Activated T-cell treated with anti-CD3 and anti-CD28 coated beads, Interleukin-2, amount 50 U/mL, for 72 hours (primary cell): ENCODE data around the gene ADAT3. TPM values are rescaled to one million over a fixed set of nuclear protein-coding genes. Genes with fewer than 3 reads are reported as not detected.
A peak's percentile ranks its signal among the peaks of the same experiment; 100 is the strongest.

Experiments
- ATAC-seq, 2 donors: fragments of 150-1000 bp; cut with Tn5 transposase; replicated peaks in 1 of 2; 2 replicates each; pipeline ENCODE4 v1.10.0; 2021; ENCODE audit warnings: moderate library complexity in 2 of 2, mild to moderate bottlenecking in 1 of 2
- DNase-seq, 2 donors: peaks; one replicate each; pipeline ENCODE4 v3.0.0; 2021 to 2022; ENCODE audit warnings: mixed read lengths in 1 of 2
- H3K27ac Mint-ChIP-seq: one replicate; pipeline ENCODE4 v1.8.0; 2022; ENCODE audit warnings: mild to moderate bottlenecking, moderate library complexity, mixed read lengths
- H3K27me3 Mint-ChIP-seq: one replicate; pipeline ENCODE4 v1.8.0; 2022; ENCODE audit warnings: low read depth, mixed read lengths
- H3K36me3 Mint-ChIP-seq, 2 donors: one replicate each; pipeline ENCODE4 v1.8.0; 2022; ENCODE audit warnings: mixed read lengths in 2 of 2, mild to moderate bottlenecking in 1 of 2; ENCODE audit not compliant: insufficient read depth in 2 of 2
- H3K4me1 Mint-ChIP-seq: one replicate; pipeline ENCODE4 v1.8.0; 2022; ENCODE audit warnings: low read depth, mixed read lengths
- H3K4me3 Mint-ChIP-seq, 2 donors: one replicate each; pipeline ENCODE4 v1.8.0; 2022; ENCODE audit warnings: mild to moderate bottlenecking in 2 of 2, mixed read lengths in 2 of 2, moderate library complexity in 2 of 2
- H3K9me3 Mint-ChIP-seq, 2 donors: one replicate each; pipeline ENCODE4 v1.8.0; 2022; ENCODE audit warnings: mixed read lengths in 2 of 2
- total RNA-seq, 2 donors: library from RNA; stranded (reverse); gene quantifications; one replicate each; pipeline ENCODE4 v1.2.3, GENCODE V29; 2022

ADAT3 gene
- total RNA-seq, 2 donors from 2014 or later: 4.2 to 4.5 TPM

DNA sequence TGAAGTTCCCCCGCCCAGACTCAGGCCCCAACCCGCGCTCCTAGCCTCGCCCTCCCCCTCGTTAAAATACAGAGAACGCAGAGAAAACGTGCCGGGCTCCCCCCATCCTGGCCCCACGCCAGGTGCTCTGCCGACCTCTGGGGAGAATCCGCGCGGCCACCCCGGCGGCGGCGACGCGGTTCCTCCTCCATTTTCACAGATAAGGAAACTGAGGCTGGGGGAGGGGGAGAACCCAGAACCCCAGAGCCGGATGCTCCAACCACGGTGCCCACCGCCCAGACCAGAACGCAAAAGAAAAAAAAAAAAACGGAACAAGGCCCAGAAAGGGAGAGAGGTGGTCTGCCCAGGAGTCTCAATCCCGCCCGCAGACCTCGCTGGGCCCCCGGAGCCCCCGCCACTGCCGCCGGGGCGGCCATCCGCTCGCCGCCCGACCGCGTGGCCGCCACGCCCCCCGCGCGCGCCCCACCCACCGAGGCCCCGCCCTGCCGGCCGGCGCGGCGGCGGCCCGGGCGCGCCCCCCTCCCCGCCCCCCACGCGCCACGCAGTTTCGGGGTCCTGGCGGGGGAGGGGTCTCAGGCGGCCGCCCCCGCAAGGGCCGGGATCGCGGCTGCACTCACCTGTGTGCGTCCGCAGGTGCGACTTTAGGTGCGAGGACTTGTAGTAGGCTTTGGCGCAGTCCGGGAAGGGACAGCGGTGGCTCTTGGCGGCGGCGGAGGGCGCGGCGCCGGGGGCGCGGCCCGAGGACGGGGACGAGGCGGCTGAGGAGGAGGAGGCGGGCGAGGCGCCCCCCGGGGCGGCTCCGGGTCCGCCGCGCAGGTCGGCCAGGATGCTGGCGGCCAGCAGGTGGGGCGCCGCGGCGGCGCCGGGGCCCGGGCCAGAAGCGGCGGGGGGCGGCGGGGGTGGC lies 42.5 kb upstream of the ADAT3 start:
- no peaks in the 10 kb centered on the region for H3K9me3 Mint-ChIP-seq
- H3K36me3 Mint-ChIP-seq: peaks cover 0 to 1% of the 10 kb centered on the region in 2 donors
- DNase-seq (peak; percentile 67 to 74), ATAC-seq (peak; percentile 3 to 6)
- H3K27ac Mint-ChIP-seq: peak overlapping the region; percentile 85
- H3K27me3 Mint-ChIP-seq: no peaks in the 10 kb centered on the region
- peak overlapping the region; percentile 95 to 99 for H3K4me3 Mint-ChIP-seq
- H3K4me1 Mint-ChIP-seq: peaks cover 34% of the 10 kb centered on the region

- H3K36me3 Mint-ChIP-seq: peaks cover 0 to 1% of the 10 kb centered on the region in 2 donors
Measured at GRCh38 chr19:1863328-1863637, 41.9 kb upstream of the ADAT3 start, which contains the start of gene KLF16. Gene KLF16, minus strand, starts transcription at chr19:1863579. Its CDS starts 82 bp downstream, at chr19:1863497.

GRCh38 chr19:1863638-1864479 lies 41.3 kb upstream of the ADAT3 start:
- peaks cover 0 to 1% of the 10 kb centered on the region in 2 donors for H3K36me3 Mint-ChIP-seq
- ATAC-seq: peak; percentile 74
- no peaks in the 10 kb centered on the region for H3K27me3 Mint-ChIP-seq
- no peaks in the 10 kb centered on the region for H3K9me3 Mint-ChIP-seq
- DNase-seq: peak; percentile 95 to 96
- peak overlapping the region; percentile 79 to 84 for H3K4me3 Mint-ChIP-seq
- peaks cover 27% of the 10 kb centered on the region for H3K4me1 Mint-ChIP-seq
- no peak overlapping the region for H3K27ac Mint-ChIP-seq

More at GRCh38 chr19:1863328-1863637, 41.9 kb upstream of the ADAT3 start, which contains the start of gene KLF16:
- Mint-ChIP-seq H3K4me3 (peak within 1 kb of the TSS; percentile 95 to 99), H3K4me1 (peaks cover 33% of the 10 kb centered on the region), H3K27me3 (no peaks in the 10 kb centered on the region), H3K9me3 (no peaks in the 10 kb centered on the region), H3K27ac (peak within 1 kb of the TSS; percentile 85)
- ATAC-seq (peak; percentile 1 to 4), DNase-seq (no peak)

DNA sequence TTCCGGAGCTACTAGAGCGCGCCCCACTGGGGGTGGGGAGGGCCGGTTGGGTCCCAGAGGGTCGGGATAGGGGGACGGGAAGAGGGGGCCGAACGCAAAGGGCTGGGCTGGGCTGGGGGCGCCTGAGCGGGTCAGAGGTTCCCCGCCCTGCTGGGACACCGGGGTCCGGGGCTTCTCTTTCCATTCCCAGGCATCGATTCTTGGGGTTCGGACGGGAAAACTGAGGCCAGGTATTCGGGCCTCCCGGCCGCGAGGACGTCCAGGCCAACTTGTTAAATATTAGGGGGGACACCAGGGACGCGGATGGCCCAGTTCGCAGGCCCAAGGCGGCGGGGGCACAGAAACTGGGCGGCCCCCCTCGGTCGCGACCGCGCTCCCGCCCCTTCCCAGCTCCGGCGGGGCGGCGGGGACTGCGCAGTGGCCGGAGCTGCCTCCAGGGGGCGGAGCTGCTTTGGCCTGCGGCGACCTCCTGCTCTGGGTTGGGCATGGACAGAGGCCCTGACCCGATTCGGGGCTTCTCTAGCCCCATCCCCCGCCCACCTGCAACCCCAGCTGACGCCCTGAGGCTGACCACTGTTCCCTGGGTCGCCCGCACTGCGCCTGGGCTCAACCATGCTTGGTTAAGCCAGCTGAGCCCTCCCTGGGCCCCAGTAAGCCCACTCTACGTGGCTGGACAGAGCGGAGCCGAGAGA lies 40.6 kb upstream of the ADAT3 start:
- H3K4me1 Mint-ChIP-seq: peaks cover 22% of the 10 kb centered on the region
- peak; percentile 79 to 82 for DNase-seq

DNA sequence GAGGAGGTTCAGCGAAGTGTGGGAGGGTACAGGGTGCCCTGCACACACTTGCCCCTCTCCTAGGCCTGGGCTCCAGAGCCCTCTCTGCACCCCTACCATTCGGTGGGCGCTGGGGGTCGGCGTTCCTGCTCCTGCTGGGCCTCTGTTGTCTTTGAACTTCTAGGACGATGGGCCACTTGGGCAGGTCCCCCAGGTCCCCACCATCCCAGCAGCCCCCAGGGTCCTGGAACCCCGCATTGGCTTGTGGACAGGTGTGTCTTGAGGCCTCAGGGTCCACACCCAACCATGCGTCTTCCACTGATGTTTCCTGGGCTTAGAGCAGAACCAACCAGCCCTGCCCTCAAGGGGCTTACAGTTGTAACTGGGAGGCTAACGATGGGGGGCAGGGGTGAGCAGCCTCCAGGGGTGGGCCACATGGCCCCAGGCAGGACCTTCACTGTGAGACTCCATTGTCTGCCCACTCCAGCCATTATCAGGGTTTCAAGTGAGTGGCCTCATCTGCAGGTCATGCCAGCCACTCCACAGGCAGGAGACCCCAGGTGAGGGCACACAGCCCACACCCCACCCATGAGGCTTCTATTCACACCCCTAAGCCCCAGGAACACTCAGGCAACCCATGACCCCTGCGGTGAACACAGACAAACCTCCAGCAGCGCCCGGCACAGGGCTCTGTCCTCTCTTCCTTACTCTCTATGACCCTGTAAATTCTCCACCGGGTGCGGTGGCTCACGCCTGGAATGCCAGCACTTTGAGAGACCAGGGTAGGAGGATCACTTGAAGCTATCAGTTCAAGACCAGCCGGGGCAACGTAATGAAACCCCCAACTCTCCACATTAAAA lies 39.8 kb upstream of the ADAT3 start:
- H3K27ac Mint-ChIP-seq: peak overlapping the region; percentile 12
- DNase-seq (no peak), ATAC-seq (no peak)
- H3K4me1 Mint-ChIP-seq: peaks cover 21% of the 10 kb centered on the region
- H3K4me3 Mint-ChIP-seq: peak overlapping the region; percentile 79 to 84
- peaks cover 0 to 4% of the 10 kb centered on the region in 2 donors for H3K36me3 Mint-ChIP-seq
- no peaks in the 10 kb centered on the region for H3K9me3 Mint-ChIP-seq
- H3K27me3 Mint-ChIP-seq: no peaks in the 10 kb centered on the region

More for the DNA sequence above, 40.6 kb upstream of the ADAT3 start:
- peak; percentile 30 to 43 for ATAC-seq
- Mint-ChIP-seq H3K27ac (peak overlapping the region; percentile 33), H3K4me3 (peak overlapping the region; percentile 79 to 84), H3K9me3 (no peaks in the 10 kb centered on the region), H3K27me3 (no peaks in the 10 kb centered on the region), H3K36me3 (peaks cover 0 to 1% of the 10 kb centered on the region in 2 donors)

DNA sequence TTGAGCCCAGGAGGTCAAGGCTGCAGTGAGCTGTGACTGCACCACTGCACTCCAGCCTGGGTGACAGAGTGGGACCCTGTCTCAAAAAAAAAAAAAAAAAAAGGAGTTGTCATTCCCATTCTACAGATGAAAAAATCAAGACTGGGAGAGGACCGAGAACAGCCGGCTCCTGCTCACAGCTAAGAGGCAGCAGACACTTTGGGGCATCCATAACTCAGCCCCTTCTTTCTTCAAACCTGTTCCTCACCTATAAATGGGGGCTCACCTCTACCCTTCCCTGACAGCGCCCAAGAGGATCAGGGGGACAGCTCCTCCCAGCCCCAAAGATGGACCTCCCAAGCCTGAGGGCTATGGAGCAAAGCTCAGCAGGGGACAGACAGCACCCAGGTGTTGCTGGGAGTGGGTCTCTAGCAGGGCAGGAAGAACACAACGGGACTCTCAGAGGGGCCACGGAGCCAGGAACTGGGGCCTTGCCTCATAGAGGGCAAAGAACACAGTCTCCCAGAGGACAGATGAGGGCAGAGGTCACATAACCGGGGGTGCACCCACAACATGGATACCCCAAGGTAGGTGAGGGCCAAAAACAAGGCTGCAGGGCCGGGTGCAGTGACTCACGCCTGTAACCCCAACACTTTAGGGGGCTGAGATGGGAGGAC lies 38.4 kb upstream of the ADAT3 start:
- Mint-ChIP-seq H3K27me3 (no peaks in the 10 kb centered on the region), H3K4me3 (no peak overlapping the region), H3K36me3 (peaks cover 0 to 7% of the 10 kb centered on the region in 2 donors), H3K4me1 (peaks cover 15% of the 10 kb centered on the region), H3K27ac (no peak overlapping the region), H3K9me3 (no peaks in the 10 kb centered on the region)
- DNase-seq (no peak), ATAC-seq (no peak)

- no peaks in the 10 kb centered on the region for H3K27me3 Mint-ChIP-seq
- no peak overlapping the region for H3K27ac Mint-ChIP-seq
- no peaks in the 10 kb centered on the region for H3K9me3 Mint-ChIP-seq
- H3K4me3 Mint-ChIP-seq: no peak overlapping the region
- peaks cover 11% of the 10 kb centered on the region for H3K4me1 Mint-ChIP-seq
- H3K36me3 Mint-ChIP-seq: peaks cover 0 to 7% of the 10 kb centered on the region in 2 donors
- ATAC-seq (no peak), DNase-seq (no peak)
Measured at GRCh38 chr19:1867349-1867724, 37.9 kb upstream of the ADAT3 start.

- no peak overlapping the region for H3K27ac Mint-ChIP-seq
- no peak for DNase-seq
Measured at GRCh38 chr19:1868971-1869370, 36.2 kb upstream of the ADAT3 start.

DNA sequence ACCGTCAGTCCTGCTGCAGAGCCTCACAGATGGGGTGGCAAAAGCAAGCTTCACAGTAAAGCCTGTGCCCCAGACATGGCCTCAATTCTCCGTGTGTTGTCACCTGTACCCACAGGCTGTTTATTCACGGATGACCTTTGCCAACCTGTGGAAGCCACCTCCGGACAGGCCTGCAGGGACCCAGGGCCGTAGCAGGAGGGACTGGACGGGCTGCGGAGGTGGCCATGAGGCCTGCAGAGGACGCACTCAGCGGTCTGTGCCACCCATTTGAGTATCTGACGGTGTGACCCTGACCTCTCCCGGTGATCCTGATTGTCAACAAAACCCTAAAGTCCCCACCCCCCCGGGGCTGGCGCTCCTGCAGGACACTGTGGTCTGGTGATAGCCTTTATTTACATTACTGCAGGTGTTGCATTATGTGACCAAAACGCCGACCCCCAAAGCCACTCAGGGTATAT lies 34.0 kb upstream of the ADAT3 start:
- no peak for ATAC-seq
- Mint-ChIP-seq H3K9me3 (no peaks in the 10 kb centered on the region), H3K36me3 (peaks cover 6 to 9% of the 10 kb centered on the region in 2 donors), H3K4me3 (no peak overlapping the region), H3K27ac (no peak overlapping the region), H3K4me1 (peaks cover 28% of the 10 kb centered on the region), H3K27me3 (no peaks in the 10 kb centered on the region)
- DNase-seq: no peak

More at GRCh38 chr19:1868971-1869370, 36.2 kb upstream of the ADAT3 start:
- H3K4me3 Mint-ChIP-seq: no peak overlapping the region
- H3K9me3 Mint-ChIP-seq: no peaks in the 10 kb centered on the region
- no peaks in the 10 kb centered on the region for H3K27me3 Mint-ChIP-seq
- ATAC-seq: no peak
- H3K36me3 Mint-ChIP-seq: peaks cover 0 to 7% of the 10 kb centered on the region in 2 donors
- H3K4me1 Mint-ChIP-seq: peaks cover 17% of the 10 kb centered on the region

DNA sequence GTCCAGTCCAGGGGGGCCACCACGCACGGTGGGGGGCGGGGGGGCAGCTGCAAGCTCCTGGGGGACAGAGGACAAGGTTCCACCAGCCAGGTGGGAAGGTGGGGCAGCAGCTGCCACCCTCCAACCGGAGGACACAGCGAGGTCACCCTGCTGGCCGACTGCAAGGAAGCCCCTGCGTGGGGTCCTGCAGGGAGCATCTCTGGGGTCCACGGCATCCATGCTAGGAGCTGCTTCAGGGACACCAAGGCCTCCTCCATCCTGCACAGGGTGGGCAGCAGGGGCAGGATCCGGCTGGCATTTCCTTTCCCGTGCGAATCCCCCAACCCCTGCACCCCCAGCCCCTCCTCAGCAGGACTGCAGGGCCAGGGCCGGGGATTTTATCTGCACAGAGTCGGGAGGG lies 33.6 kb upstream of the ADAT3 start:
- ATAC-seq: no peak
- no peak overlapping the region for H3K27ac Mint-ChIP-seq
- no peak for DNase-seq
- H3K27me3 Mint-ChIP-seq: no peaks in the 10 kb centered on the region
- H3K36me3 Mint-ChIP-seq: peaks cover 6 to 9% of the 10 kb centered on the region in 2 donors
- H3K4me3 Mint-ChIP-seq: no peak overlapping the region
- no peaks in the 10 kb centered on the region for H3K9me3 Mint-ChIP-seq
- peaks cover 32% of the 10 kb centered on the region for H3K4me1 Mint-ChIP-seq

DNA sequence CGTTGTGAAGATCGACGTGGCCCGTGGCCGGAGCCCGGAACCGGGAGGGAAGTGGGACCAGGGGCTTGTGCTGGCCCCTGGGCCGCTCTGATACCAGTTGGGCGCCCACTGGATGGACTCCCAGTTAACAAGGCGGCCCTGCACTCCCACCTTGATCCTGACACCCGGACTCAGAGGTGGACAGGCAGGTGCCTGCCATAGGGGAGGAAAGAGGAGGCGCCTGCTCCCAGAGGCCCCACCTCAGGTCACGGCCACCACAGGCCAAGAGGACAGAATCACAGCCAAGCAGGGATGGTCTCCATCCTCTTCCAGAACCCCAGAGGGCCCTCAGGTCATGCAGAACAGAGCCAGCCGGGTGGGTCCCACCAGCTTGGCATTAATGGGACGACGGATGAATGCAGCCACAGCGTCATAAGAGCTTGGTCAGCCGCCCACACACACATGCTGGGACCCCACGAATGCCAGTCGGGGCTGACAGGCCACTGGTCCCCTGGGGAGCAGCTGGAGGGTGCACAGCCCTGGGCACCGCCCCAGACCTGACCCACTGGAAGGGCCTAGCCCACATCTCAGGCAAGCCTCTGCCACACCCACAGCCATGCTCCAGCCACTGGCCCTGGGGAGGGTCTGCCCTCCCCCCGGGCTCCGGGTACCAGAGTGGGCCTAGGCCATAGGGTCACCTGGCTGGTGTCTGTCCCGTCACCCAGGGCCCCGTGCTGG lies 32.2 kb upstream of the ADAT3 start:
- Mint-ChIP-seq H3K27ac (no peak overlapping the region), H3K4me3 (peak overlapping the region; percentile 98 to 99), H3K36me3 (peaks cover 6 to 9% of the 10 kb centered on the region in 2 donors)

More for the DNA sequence above, 32.2 kb upstream of the ADAT3 start:
- H3K4me1 Mint-ChIP-seq: peaks cover 32% of the 10 kb centered on the region
- DNase-seq: no peak
- ATAC-seq: no peak
- H3K27me3 Mint-ChIP-seq: no peaks in the 10 kb centered on the region
- no peaks in the 10 kb centered on the region for H3K9me3 Mint-ChIP-seq
